Frontal cortex (tissue), 4 donors: ENCODE data around the gene RALGAPA2. TPM values are rescaled to one million over a fixed set of nuclear protein-coding genes. Genes with fewer than 3 reads are reported as not detected.
A peak's percentile ranks its signal among the peaks of the same experiment; 100 is the strongest.
"Not testable (repeated sequence)": the region's sequence is repeated elsewhere in the genome, so short reads cannot be mapped to it uniquely, and the experiment has no call there.

ENCODE experiments used
- DNase-seq, 2 donors: peaks; one replicate each; pipeline ENCODE4 v3.0.0; 2012; ENCODE audit warnings: low spot score in 2 of 2
- FAIRE-seq: peaks from 2 replicates; lab custom pipeline; 2012; peaks lifted over from hg19 to GRCh38; lab: Jason Lieb, UNC
- total RNA-seq: library from RNA; depleted of rRNA; stranded (reverse); fragments of >200 nt; gene quantifications from one replicate; pipeline ENCODE4 v1.2.3, GENCODE V29; 2014
- donor health status: control.
- donor health status: control.
- donor health status: control.

RALGAPA2 gene
- total RNA-seq, 1 donor from 2014 or later, result 45.7 TPM

- DNase-seq (no peak), FAIRE-seq (no peak)
Measured at GRCh38 chr20:20552076-20552475, 160.4 kb downstream of the RALGAPA2 start.

- no peak for DNase-seq
- no peak for FAIRE-seq
Measured at GRCh38 chr20:20551409-20551808, 161.0 kb downstream of the RALGAPA2 start.

- no peak for DNase-seq
- FAIRE-seq, result no peak
Measured at GRCh38 chr20:20549704-20550103, 162.7 kb downstream of the RALGAPA2 start.

- FAIRE-seq (no peak), DNase-seq (no peak)
Measured at GRCh38 chr20:20549267-20549612, 163.2 kb downstream of the RALGAPA2 start.

- no peak for DNase-seq
- FAIRE-seq, result no peak
Measured at GRCh38 chr20:20548527-20549266, 163.7 kb downstream of the RALGAPA2 start.

GRCh38 chr20:20547876-20548266, 164.6 kb downstream of the RALGAPA2 start:
- DNase-seq (no peak), FAIRE-seq (no peak)

GRCh38 chr20:20547221-20547875, 165.1 kb downstream of the RALGAPA2 start:
- no peak for FAIRE-seq

GRCh38 chr20:20546402-20546801, 166.0 kb downstream of the RALGAPA2 start:
- no peak for FAIRE-seq
- DNase-seq, result no peak

More at GRCh38 chr20:20547221-20547875, 165.1 kb downstream of the RALGAPA2 start:
- no peak for DNase-seq

- not testable (repeated sequence) for FAIRE-seq
Measured at GRCh38 chr20:20543348-20543747, 169.1 kb downstream of the RALGAPA2 start.

GRCh38 chr20:20536240-20536933, 176.1 kb downstream of the RALGAPA2 start:
- DNase-seq, result no peak
- FAIRE-seq, result no peak

More at GRCh38 chr20:20543348-20543747, 169.1 kb downstream of the RALGAPA2 start:
- not testable (repeated sequence) for DNase-seq

- no peak for FAIRE-seq
- DNase-seq, result no peak
Measured at GRCh38 chr20:20535051-20535450, 177.4 kb downstream of the RALGAPA2 start.

GRCh38 chr20:20531283-20531682, 181.2 kb downstream of the RALGAPA2 start:
- DNase-seq, result no peak
- no peak for FAIRE-seq

- peak in 1 of 2 donors; percentile 6 for DNase-seq
- no peak for FAIRE-seq
Measured at GRCh38 chr20:20530428-20531151, 181.9 kb downstream of the RALGAPA2 start.

GRCh38 chr20:20529597-20529996, 182.8 kb downstream of the RALGAPA2 start:
- no peak for FAIRE-seq
- DNase-seq, result no peak

GRCh38 chr20:20528861-20529260, 183.6 kb downstream of the RALGAPA2 start:
- no peak for DNase-seq
- no peak for FAIRE-seq

- no peak for FAIRE-seq
- DNase-seq, result no peak
Measured at GRCh38 chr20:20527661-20528060, 184.8 kb downstream of the RALGAPA2 start.

- peak; percentile 43 for FAIRE-seq
- DNase-seq, result peak in 1 of 2 donors; percentile 17
Measured at GRCh38 chr20:20525756-20526155, 186.7 kb downstream of the RALGAPA2 start.

- no peak for DNase-seq
- no peak for FAIRE-seq
Measured at GRCh38 chr20:20525214-20525613, 187.2 kb downstream of the RALGAPA2 start.

- DNase-seq (no peak), FAIRE-seq (no peak)
Measured at GRCh38 chr20:20524756-20525155, 187.7 kb downstream of the RALGAPA2 start.

GRCh38 chr20:20521736-20522135, 190.7 kb downstream of the RALGAPA2 start:
- no peak for DNase-seq
- FAIRE-seq, result no peak
